T-helper 1 cell treated with Interleukin-12 subunit alpha and Interleukin-12 subunit beta and Interleukin-4 antibody, amounts not matched to agents 30 μg/mL and 1 μg/mL, for 36 hours (primary cell): ENCODE data around the gene HAT1.
"Not testable (repeated sequence)": the region's sequence is repeated elsewhere in the genome, so short reads cannot be mapped to it uniquely, and the experiment has no call there.

Experiments used
- H3K27ac Mint-ChIP-seq: one replicate; pipeline ENCODE4 v1.8.0; 2021; ENCODE audit warnings: mild to moderate bottlenecking, mixed read lengths
- H3K27me3 Mint-ChIP-seq: one replicate; pipeline ENCODE4 v1.8.0; 2021; ENCODE audit warnings: low read depth, mixed read lengths
- H3K36me3 Mint-ChIP-seq: one replicate; pipeline ENCODE4 v1.8.0; 2021; ENCODE audit warnings: low read depth, mixed read lengths
- H3K4me1 Mint-ChIP-seq: one replicate; pipeline ENCODE4 v1.8.0; 2021; ENCODE audit warnings: low read depth, mixed read lengths
- H3K4me3 Mint-ChIP-seq: one replicate; pipeline ENCODE4 v1.8.0; 2021; ENCODE audit warnings: mild to moderate bottlenecking, moderate library complexity, mixed read lengths
- H3K9me3 Mint-ChIP-seq: one replicate; pipeline ENCODE4 v1.8.0; 2021; ENCODE audit warnings: mixed read lengths

The HAT1 gene

DNA sequence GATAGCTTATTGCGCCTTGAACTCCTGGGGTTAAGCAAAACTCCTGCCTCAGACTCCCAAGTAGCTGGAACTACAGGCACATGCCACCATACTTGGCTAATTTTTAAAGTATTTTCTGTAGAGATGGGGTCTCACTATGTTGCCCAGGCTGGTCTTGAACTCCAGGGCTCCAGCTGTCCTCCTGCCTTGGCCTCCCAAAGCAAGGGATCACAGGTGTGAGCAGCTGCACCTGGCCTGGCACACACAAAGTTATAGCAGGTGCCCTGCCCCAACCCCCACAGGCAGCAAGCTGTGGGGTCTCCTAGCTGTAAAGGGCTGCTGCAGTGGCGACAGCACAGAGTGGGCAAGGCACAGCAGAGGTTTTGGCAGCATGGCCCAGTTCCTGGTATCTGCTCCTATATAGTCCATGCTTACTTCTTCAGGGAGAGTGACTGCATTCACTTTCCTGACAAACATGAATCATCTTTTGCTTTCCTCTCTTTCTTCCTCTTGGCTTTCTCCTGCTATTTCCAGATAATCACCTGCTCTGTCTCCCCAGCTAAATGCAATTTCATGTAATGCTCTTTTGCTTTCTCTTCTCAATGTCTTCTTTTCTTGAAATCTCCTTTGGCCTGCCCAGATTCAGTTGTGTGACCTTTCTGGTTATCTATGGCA, 50.2 kb downstream of the HAT1 start:
- no peak overlapping the region for H3K4me3 Mint-ChIP-seq
- H3K36me3 Mint-ChIP-seq = peaks cover 33% of the 10 kb centered on the region
- H3K4me1 Mint-ChIP-seq = peaks cover 6% of the 10 kb centered on the region
- no peaks in the 10 kb centered on the region for H3K9me3 Mint-ChIP-seq
- no peaks in the 10 kb centered on the region for H3K27me3 Mint-ChIP-seq
- H3K27ac Mint-ChIP-seq = no peak overlapping the region

- Mint-ChIP-seq H3K4me3 (no peak overlapping the region), H3K27me3 (no peaks in the 10 kb centered on the region), H3K36me3 (peaks cover 48% of the 10 kb centered on the region), H3K4me1 (no peaks in the 10 kb centered on the region), H3K9me3 (no peaks in the 10 kb centered on the region), H3K27ac (no peak overlapping the region)
Observed at GRCh38 chr2:171979103-171979502, 56.8 kb downstream of the HAT1 start.

- H3K4me3 Mint-ChIP-seq, H3K9me3 Mint-ChIP-seq, H3K27ac Mint-ChIP-seq, H3K27me3 Mint-ChIP-seq, H3K4me1 Mint-ChIP-seq: not testable (repeated sequence)
- peaks cover 22% of the 10 kb centered on the region for H3K36me3 Mint-ChIP-seq
Observed at GRCh38 chr2:171983924-171984323, 61.7 kb downstream of the HAT1 start.

- Mint-ChIP-seq H3K4me1 (no peaks in the 10 kb centered on the region), H3K27ac (no peak overlapping the region), H3K27me3 (no peaks in the 10 kb centered on the region), H3K36me3 (peaks cover 16% of the 10 kb centered on the region), H3K4me3 (no peak overlapping the region), H3K9me3 (no peaks in the 10 kb centered on the region)
Observed at GRCh38 chr2:171985076-171985475, 62.8 kb downstream of the HAT1 start.

- no peak overlapping the region for H3K27ac Mint-ChIP-seq
- H3K4me1 Mint-ChIP-seq = no peaks in the 10 kb centered on the region
- no peaks in the 10 kb centered on the region for H3K27me3 Mint-ChIP-seq
- H3K4me3 Mint-ChIP-seq = no peak overlapping the region
- no peaks in the 10 kb centered on the region for H3K9me3 Mint-ChIP-seq
- peaks cover 16% of the 10 kb centered on the region for H3K36me3 Mint-ChIP-seq
Observed at GRCh38 chr2:171986778-171987177, 64.5 kb downstream of the HAT1 start.

DNA sequence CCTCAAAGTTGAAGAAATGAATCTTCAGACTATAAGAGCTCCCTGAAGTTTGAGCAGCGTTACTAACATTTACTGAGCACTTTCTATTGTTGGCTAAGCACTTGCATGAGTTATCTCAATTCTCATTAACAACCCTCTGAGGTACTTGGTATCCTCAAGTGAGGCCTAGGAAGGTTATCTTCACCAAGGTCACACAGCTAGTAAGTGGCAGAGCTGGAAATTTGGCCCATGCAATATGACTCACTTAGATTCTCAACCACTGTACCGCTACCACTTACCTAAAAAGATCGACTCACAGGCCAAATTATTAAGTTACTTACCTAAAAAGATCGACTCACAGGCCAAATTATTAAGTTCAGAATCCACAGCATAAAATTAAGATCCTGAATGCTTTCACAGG, 68.8 kb downstream of the HAT1 start:
- Mint-ChIP-seq H3K4me3 (no peak overlapping the region), H3K27ac (no peak overlapping the region), H3K4me1 (no peaks in the 10 kb centered on the region)

GRCh38 chr2:171995586-171995985, 73.3 kb downstream of the HAT1 start:
- Mint-ChIP-seq H3K9me3 (no peaks in the 10 kb centered on the region), H3K36me3 (no peaks in the 10 kb centered on the region), H3K4me3 (no peak overlapping the region), H3K27me3 (peaks cover 32% of the 10 kb centered on the region), H3K27ac (no peak overlapping the region), H3K4me1 (peaks cover 8% of the 10 kb centered on the region)

More for the DNA sequence above, 68.8 kb downstream of the HAT1 start:
- H3K27me3 Mint-ChIP-seq = peaks cover 21% of the 10 kb centered on the region
- no peaks in the 10 kb centered on the region for H3K36me3 Mint-ChIP-seq
- no peaks in the 10 kb centered on the region for H3K9me3 Mint-ChIP-seq

- Mint-ChIP-seq H3K27me3 (peaks cover 32% of the 10 kb centered on the region), H3K4me3 (no peak overlapping the region), H3K4me1 (peaks cover 11% of the 10 kb centered on the region), H3K36me3 (no peaks in the 10 kb centered on the region), H3K9me3 (no peaks in the 10 kb centered on the region), H3K27ac (no peak overlapping the region)
Observed at GRCh38 chr2:171996021-171996420, 73.8 kb downstream of the HAT1 start.

DNA sequence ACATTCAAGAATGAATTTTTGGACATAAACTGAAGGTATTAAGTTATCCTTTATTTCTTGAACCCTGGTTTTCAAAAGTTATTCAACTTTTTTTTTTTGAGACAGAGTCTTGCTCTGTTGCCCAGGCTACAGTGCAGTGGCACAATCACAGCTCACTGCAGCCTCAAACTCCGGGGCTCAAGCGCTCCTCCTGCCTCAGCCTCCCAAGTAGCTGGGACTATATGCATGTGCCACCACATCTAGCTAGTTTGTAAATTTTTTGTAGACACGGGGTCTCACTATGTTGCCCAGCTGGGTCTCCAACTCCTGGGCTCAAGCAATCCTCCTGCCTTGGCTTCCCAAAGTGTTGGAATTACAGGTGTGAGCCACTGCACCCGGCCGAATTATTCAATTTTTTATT, 74.8 kb downstream of the HAT1 start:
- not testable (repeated sequence) for H3K27ac Mint-ChIP-seq, H3K9me3 Mint-ChIP-seq, H3K36me3 Mint-ChIP-seq, H3K4me3 Mint-ChIP-seq
- H3K4me1 Mint-ChIP-seq = peaks cover 12% of the 10 kb centered on the region
- H3K27me3 Mint-ChIP-seq = peaks cover 32% of the 10 kb centered on the region

- Mint-ChIP-seq H3K27me3 (peaks cover 22% of the 10 kb centered on the region), H3K4me1 (peaks cover 12% of the 10 kb centered on the region), H3K9me3 (no peaks in the 10 kb centered on the region), H3K36me3 (no peaks in the 10 kb centered on the region), H3K4me3 (peak overlapping the region; percentile 63), H3K27ac (no peak overlapping the region)
Observed at GRCh38 chr2:171999161-171999560, 76.9 kb downstream of the HAT1 start.

GRCh38 chr2:171999604-172000469, 77.6 kb downstream of the HAT1 start, which contains the start of gene METAP1D:
Gene METAP1D, plus strand, starts transcription at chr2:171999953. Its CDS starts 17 bp downstream, at chr2:171999970.
- no peaks in the 10 kb centered on the region for H3K36me3 Mint-ChIP-seq
- H3K4me3 Mint-ChIP-seq = peak within 1 kb of the TSS; percentile 93
- H3K27me3 Mint-ChIP-seq = peaks cover 18% of the 10 kb centered on the region
- H3K9me3 Mint-ChIP-seq = no peaks in the 10 kb centered on the region
- peak within 1 kb of the TSS; percentile 88 for H3K27ac Mint-ChIP-seq
- peaks cover 12% of the 10 kb centered on the region for H3K4me1 Mint-ChIP-seq

DNA sequence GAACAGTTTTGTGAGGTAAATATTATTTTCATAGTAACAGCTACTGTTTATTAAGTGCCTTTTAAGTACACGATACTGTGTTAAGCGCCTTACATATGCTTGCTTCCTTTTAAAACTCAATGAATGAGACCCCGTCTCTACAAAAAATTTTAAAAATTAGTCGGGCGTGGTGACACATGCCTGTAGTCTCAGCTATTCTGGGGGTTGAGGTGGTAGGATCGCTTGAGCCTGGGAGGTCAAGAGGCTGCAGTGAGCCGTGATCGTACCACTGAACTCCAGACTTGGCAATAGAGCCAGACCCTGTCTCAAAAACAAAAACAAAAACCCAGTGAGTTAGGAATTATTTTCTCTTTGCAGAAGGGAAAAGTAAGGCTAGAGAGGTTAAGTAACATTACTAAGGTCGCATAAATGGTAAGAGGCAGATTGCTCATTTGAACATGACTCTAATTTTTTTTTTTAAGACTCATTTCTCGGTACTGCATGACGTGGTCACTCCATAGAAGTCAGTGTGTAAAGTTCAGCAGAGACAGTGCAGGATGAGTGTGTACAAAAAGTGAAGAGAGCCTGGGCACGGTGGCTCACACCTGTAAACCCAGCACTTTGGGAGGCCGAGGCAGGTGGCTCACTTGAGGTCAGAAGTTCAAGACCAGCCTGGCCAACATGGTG, 78.6 kb downstream of the HAT1 start:
- peak overlapping the region; percentile 93 for H3K4me3 Mint-ChIP-seq

DNA sequence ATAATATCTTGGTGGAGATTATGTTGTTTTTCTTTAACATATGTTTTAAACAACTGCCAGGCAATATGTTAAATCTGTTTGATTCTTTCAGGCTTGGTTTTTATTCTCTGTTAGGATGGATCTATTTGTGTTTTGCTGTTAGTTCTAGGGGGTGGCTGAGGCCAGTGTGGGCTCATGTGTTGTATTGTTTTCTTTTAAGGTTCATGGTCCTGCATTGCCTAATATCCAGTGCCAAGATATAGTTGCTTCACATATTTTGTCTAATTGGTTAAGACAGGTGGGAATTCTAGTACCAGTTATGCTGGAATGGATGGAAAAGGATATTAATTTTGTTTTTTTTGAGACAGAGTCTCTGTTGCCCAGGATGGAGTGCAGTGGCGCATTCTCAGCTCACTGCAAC, 85.1 kb downstream of the HAT1 start:
- no peaks in the 10 kb centered on the region for H3K9me3 Mint-ChIP-seq
- no peak overlapping the region for H3K4me3 Mint-ChIP-seq
- H3K27me3 Mint-ChIP-seq = no peaks in the 10 kb centered on the region

More for the DNA sequence above, 78.6 kb downstream of the HAT1 start:
- Mint-ChIP-seq H3K27ac (peak overlapping the region; percentile 88), H3K4me1 (peaks cover 12% of the 10 kb centered on the region), H3K36me3 (no peaks in the 10 kb centered on the region), H3K9me3 (no peaks in the 10 kb centered on the region), H3K27me3 (peaks cover 11% of the 10 kb centered on the region)

DNA sequence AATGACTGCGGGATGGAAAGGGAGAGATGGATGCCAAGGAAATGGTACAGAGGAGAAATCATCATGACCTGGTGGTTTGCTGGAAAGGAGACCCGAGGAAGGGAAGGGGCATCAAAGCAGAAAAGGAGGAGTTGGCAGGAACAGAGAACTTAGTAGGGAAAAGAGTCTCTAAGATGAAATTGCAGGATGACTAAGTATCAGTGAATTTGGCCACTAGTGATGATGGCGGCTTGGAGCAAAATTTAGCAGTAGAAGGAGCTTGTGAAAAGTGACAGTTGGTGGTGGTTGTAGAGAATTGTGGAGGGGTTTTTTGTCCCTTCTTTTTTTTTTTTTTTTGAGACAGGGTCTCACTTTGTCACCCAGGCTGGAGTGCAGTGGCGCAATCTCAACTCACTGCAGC, 87.6 kb downstream of the HAT1 start:
- Mint-ChIP-seq H3K27me3 (peaks cover 3% of the 10 kb centered on the region), H3K9me3 (no peaks in the 10 kb centered on the region), H3K27ac (no peak overlapping the region), H3K4me3 (no peak overlapping the region), H3K4me1 (peaks cover 27% of the 10 kb centered on the region), H3K36me3 (peaks cover 4% of the 10 kb centered on the region)

More for the DNA sequence above, 85.1 kb downstream of the HAT1 start:
- Mint-ChIP-seq H3K36me3 (peaks cover 4% of the 10 kb centered on the region), H3K27ac (no peak overlapping the region), H3K4me1 (peaks cover 17% of the 10 kb centered on the region)
